ENCODE data around the gene CASKIN1.

DNA sequence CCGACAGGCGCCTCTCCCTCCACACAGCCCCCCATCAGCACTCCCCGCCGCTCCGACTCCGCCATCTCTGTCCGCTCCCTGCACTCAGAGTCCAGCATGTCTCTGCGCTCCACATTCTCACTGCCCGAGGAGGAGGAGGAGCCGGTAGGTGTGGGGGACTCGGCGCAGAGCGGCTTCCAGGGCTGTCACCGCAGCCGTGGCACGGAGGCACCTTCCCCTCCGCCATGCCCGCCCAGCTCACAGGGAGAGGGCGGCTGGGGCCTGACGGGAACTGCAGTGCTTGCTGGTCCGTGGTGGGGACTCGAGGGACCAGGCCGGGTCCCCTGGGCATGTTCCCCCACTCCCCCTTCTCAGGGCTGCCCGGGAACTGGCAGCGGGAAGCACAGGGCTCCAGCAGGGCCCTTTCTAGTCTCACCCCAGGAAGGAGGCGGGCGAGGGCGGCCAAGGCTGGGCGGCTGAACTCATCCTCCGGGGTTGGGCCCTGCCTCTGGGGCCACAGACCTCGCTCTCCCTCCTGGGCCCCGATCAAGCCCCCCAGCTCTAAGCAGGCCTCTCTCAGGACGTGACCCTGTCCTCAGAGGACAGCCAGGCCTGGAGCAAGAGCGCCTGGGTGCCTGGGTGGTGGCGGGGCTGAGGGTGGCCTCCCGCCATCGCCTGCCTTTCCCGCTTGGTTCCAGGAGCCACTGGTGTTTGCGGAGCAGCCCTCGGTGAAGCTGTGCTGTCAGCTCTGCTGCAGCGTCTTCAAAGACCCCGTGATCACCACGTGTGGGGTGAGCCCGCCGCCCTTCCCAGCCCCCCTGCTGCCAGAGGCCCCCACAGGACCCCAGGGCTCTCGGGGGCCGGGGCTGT, 25.6 kb downstream of the CASKIN1 start:
- TF ChIP-seq, protein P1, sequence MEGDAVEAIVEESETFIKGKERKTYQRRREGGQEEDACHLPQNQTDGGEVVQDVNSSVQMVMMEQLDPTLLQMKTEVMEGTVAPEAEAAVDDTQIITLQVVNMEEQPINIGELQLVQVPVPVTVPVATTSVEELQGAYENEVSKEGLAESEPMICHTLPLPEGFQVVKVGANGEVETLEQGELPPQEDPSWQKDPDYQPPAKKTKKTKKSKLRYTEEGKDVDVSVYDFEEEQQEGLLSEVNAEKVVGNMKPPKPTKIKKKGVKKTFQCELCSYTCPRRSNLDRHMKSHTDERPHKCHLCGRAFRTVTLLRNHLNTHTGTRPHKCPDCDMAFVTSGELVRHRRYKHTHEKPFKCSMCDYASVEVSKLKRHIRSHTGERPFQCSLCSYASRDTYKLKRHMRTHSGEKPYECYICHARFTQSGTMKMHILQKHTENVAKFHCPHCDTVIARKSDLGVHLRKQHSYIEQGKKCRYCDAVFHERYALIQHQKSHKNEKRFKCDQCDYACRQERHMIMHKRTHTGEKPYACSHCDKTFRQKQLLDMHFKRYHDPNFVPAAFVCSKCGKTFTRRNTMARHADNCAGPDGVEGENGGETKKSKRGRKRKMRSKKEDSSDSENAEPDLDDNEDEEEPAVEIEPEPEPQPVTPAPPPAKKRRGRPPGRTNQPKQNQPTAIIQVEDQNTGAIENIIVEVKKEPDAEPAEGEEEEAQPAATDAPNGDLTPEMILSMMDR (IDR thresholded peaks at IDR 0.05): no peak
- no peak for TF ChIP-seq POLR2AphosphoS5 (IDR thresholded peaks at IDR 0.05; ENCODE audit: low read depth, low read length)
- TF ChIP-seq, protein P2, sequence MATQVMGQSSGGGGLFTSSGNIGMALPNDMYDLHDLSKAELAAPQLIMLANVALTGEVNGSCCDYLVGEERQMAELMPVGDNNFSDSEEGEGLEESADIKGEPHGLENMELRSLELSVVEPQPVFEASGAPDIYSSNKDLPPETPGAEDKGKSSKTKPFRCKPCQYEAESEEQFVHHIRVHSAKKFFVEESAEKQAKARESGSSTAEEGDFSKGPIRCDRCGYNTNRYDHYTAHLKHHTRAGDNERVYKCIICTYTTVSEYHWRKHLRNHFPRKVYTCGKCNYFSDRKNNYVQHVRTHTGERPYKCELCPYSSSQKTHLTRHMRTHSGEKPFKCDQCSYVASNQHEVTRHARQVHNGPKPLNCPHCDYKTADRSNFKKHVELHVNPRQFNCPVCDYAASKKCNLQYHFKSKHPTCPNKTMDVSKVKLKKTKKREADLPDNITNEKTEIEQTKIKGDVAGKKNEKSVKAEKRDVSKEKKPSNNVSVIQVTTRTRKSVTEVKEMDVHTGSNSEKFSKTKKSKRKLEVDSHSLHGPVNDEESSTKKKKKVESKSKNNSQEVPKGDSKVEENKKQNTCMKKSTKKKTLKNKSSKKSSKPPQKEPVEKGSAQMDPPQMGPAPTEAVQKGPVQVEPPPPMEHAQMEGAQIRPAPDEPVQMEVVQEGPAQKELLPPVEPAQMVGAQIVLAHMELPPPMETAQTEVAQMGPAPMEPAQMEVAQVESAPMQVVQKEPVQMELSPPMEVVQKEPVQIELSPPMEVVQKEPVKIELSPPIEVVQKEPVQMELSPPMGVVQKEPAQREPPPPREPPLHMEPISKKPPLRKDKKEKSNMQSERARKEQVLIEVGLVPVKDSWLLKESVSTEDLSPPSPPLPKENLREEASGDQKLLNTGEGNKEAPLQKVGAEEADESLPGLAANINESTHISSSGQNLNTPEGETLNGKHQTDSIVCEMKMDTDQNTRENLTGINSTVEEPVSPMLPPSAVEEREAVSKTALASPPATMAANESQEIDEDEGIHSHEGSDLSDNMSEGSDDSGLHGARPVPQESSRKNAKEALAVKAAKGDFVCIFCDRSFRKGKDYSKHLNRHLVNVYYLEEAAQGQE (IDR thresholded peaks at IDR 0.05; ENCODE audit: insufficient read depth in 1 of 2, low read depth in 2 of 2, low read length in 1 of 2): no peak

Measured in Panc1 (cell line).